ENCODE measurements around the gene ZBTB4.
A peak's percentile ranks its signal among the peaks of the same experiment; 100 is the strongest.

Gene ZBTB4

DNA sequence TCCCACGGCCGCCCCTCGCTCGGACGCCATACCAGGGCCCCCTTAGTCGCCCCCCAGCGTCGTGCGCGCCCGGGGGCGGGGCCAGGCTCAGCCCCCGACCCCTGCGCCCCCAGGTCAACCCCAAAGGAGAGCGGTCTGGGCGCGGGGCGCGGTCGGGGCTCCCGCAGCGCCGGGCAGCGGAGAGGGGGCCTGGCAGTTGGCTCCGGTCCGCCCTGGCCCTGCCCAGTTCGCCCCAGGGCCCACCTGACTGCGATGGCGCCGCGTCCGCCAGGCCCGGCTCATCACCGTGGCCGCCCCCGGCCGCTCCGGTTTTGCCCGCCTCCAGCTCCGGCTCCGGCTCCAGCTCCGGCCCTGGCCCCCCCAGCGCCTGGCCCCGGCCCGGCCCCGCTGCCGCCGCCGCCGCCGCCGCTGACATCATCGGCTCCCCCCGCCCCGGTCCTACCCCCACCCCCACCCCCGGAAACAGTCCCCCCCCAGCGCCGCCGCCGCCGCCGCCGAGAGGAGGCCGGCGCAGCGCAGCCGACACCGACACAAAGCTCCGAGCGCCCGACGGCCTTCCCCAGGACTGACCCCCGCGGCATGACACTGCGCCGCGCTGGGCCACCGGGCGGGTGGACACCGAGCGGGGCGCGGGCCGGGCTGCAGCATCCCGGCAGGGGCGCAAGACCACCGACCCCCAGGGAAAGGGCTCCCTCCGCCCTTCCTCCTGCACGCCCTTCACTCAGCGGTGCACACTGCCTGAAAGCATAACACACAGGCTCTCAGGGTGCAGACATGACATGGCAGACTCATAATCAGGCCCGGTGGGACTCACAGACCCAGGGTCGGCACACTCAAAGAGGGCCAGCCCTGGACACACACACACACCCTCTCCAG, at the start of gene ZBTB4:
Gene ZBTB4 (minus strand): TSS at position 419 of the 876 bp plus-strand sequence. CDS start 12,830 bp downstream, outside the sequence.
- peak within 1 kb of the TSS; percentile 80 for H3K27ac ChIP-seq
- TF ChIP-seq ZFX (IDR thresholded peaks at IDR 0.05): peak; percentile 27; the same call in 1 of the 2 replicates
- TF ChIP-seq, protein P1, sequence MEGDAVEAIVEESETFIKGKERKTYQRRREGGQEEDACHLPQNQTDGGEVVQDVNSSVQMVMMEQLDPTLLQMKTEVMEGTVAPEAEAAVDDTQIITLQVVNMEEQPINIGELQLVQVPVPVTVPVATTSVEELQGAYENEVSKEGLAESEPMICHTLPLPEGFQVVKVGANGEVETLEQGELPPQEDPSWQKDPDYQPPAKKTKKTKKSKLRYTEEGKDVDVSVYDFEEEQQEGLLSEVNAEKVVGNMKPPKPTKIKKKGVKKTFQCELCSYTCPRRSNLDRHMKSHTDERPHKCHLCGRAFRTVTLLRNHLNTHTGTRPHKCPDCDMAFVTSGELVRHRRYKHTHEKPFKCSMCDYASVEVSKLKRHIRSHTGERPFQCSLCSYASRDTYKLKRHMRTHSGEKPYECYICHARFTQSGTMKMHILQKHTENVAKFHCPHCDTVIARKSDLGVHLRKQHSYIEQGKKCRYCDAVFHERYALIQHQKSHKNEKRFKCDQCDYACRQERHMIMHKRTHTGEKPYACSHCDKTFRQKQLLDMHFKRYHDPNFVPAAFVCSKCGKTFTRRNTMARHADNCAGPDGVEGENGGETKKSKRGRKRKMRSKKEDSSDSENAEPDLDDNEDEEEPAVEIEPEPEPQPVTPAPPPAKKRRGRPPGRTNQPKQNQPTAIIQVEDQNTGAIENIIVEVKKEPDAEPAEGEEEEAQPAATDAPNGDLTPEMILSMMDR (conservative IDR thresholded peaks at IDR 0.05): no peak

DNA sequence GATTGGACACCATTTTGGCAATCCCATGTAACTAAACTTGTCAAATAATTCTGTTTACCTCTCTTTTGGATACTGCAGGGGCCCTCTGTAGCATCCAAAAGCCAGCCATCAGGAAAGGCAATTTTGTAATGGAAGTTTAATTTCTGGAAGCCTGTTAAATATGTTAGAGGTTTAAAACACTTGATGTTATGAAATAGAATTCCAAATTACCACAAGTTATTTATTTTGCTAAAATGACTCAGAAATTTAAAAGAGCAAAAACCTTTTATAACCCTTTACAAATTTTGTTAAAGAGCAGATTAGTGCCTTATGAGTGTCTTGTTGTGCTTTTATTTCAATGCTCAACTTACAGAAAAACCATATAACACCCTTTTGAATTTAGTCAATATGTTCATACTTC, 49.4 kb upstream of the ZBTB4 start:
- no peak overlapping the region for H3K27ac ChIP-seq
- TF ChIP-seq, protein P1 (conservative IDR thresholded peaks at IDR 0.05): no peak
- no peak for TF ChIP-seq ZFX (IDR thresholded peaks at IDR 0.05)

DNA sequence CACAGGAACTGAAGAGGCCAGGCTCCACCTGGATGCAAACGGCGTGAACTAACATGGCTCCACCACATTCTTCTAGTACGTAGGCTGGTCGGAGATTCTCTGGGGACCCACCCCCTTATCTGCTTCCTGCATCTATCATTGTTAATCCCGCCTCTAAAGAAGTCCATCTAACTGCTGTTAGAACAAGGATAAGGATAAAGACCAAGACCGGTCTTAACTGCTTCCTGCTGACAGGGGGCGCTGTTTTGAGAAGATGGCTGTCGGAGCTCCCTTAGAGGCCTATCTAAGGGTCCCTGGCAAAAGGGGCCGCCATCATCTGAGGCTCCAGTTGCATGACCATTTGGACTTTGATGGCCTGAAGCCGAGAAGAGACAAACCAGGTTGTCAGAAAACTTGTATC, 43.6 kb upstream of the ZBTB4 start:
- H3K27ac ChIP-seq: no peak overlapping the region
- TF ChIP-seq ZFX (IDR thresholded peaks at IDR 0.05): no peak
- TF ChIP-seq, protein P1 (conservative IDR thresholded peaks at IDR 0.05): peak; percentile 49

- TF ChIP-seq, protein P1 (conservative IDR thresholded peaks at IDR 0.05): no peak
- TF ChIP-seq ZFX (IDR thresholded peaks at IDR 0.05): no peak
- no peak overlapping the region for H3K27ac ChIP-seq
Observed at GRCh38 chr17:7515911-7516610, 36.6 kb upstream of the ZBTB4 start.

DNA sequence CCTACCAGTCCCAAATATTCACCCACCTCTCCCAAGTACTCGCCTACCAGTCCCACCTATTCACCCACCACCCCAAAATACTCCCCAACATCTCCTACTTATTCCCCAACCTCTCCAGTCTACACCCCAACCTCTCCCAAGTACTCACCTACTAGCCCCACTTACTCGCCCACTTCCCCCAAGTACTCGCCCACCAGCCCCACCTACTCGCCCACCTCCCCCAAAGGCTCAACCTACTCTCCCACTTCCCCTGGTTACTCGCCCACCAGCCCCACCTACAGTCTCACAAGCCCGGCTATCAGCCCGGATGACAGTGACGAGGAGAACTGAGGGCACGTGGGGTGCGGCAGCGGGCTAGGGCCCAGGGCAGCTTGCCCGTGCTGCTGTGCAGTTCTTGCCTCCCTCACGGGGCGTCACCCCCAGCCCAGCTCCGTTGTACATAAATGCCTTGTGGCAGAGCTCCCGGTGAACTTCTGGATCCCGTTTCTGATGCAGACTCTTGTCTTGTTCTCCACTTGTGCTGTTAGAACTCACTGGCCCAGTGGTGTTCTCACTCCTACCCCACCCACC, 34.5 kb upstream of the ZBTB4 start:
- no peak overlapping the region for H3K27ac ChIP-seq
- no peak for TF ChIP-seq ZFX (IDR thresholded peaks at IDR 0.05)
- TF ChIP-seq, protein P1 (conservative IDR thresholded peaks at IDR 0.05): no peak

DNA sequence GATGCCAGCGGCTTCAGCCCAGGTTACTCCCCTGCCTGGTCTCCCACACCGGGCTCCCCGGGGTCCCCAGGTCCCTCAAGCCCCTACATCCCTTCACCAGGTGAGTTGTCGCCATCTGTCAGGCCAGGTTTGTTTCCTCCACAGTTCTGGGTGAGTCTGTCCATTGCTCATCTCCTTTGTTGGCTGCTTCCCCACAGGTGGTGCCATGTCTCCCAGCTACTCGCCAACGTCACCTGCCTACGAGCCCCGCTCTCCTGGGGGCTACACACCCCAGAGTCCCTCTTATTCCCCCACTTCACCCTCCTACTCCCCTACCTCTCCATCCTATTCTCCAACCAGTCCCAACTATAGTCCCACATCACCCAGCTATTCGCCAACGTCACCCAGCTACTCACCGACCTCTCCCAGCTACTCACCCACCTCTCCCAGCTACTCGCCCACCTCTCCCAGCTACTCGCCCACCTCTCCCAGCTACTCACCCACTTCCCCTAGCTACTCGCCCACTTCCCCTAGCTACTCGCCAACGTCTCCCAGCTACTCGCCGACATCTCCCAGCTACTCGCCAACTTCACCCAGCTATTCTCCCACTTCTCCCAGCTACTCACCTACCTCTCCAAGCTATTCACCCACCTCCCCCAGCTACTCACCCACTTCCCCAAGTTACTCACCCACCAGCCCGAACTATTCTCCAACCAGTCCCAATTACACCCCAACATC, 33.6 kb upstream of the ZBTB4 start:
- H3K27ac ChIP-seq: no peak overlapping the region
- TF ChIP-seq, protein P1 (conservative IDR thresholded peaks at IDR 0.05): no peak
- TF ChIP-seq ZFX (IDR thresholded peaks at IDR 0.05): no peak
